Inflammatory macrophage treated with lipopolysaccharide for 4 hours (primary cell): Measurements from ENCODE around the gene TRIM22.
A peak's percentile ranks its signal among the peaks of the same experiment; 100 is the strongest.
"Not testable (repeated sequence)": the region's sequence is repeated elsewhere in the genome, so short reads cannot be mapped to it uniquely, and the experiment has no call there.

Experiments
- DNase-seq: peaks from one replicate; pipeline ENCODE4 v3.0.0-alpha.2; 2020

Gene TRIM22

GRCh38 chr11:5691238-5691963 lies 1.8 kb downstream of the TRIM22 start:
- DNase-seq: not testable (repeated sequence)

GRCh38 chr11:5691964-5692361 lies 2.4 kb downstream of the TRIM22 start:
- DNase-seq: peak; percentile 39

GRCh38 chr11:5694642-5695041 lies 5.1 kb downstream of the TRIM22 start:
- DNase-seq: no peak

GRCh38 chr11:5695580-5695979 lies 6.0 kb downstream of the TRIM22 start:
- no peak for DNase-seq

GRCh38 chr11:5696210-5696609 lies 6.6 kb downstream of the TRIM22 start:
- no peak for DNase-seq

- no peak for DNase-seq
Observed at GRCh38 chr11:5698281-5698680, 8.7 kb downstream of the TRIM22 start.

GRCh38 chr11:5700421-5701054 lies 10.9 kb downstream of the TRIM22 start:
- peak; percentile 79 for DNase-seq

- DNase-seq: peak; percentile 62
Observed at GRCh38 chr11:5701055-5701577, 11.5 kb downstream of the TRIM22 start.

GRCh38 chr11:5703741-5704536 lies 14.3 kb downstream of the TRIM22 start:
- DNase-seq: no peak

- DNase-seq: no peak
Observed at GRCh38 chr11:5705688-5706087, 16.1 kb downstream of the TRIM22 start.

GRCh38 chr11:5712507-5712906 lies 22.9 kb downstream of the TRIM22 start:
- DNase-seq: no peak

GRCh38 chr11:5713695-5714094 lies 24.1 kb downstream of the TRIM22 start:
- DNase-seq: no peak

- not testable (repeated sequence) for DNase-seq
Observed at GRCh38 chr11:5716518-5716917, 26.9 kb downstream of the TRIM22 start.

GRCh38 chr11:5719703-5720495 lies 30.3 kb downstream of the TRIM22 start:
- no peak for DNase-seq

GRCh38 chr11:5722622-5723021 lies 33.0 kb downstream of the TRIM22 start:
- no peak for DNase-seq

- no peak for DNase-seq
Observed at GRCh38 chr11:5726351-5726750, 36.8 kb downstream of the TRIM22 start.

GRCh38 chr11:5727691-5728090 lies 38.1 kb downstream of the TRIM22 start:
- no peak for DNase-seq

GRCh38 chr11:5736396-5736795 lies 46.8 kb downstream of the TRIM22 start, which contains the start of gene OR56B1:
OR56B1 (plus strand) TSS chr11:5736448; CDS start chr11:5736517, 69 bp downstream.
- no peak for DNase-seq

- no peak for DNase-seq
Observed at GRCh38 chr11:5737091-5737490, 47.5 kb downstream of the TRIM22 start.

GRCh38 chr11:5737670-5738392 lies 48.2 kb downstream of the TRIM22 start:
- no peak for DNase-seq

GRCh38 chr11:5738431-5738830 lies 48.8 kb downstream of the TRIM22 start:
- DNase-seq: no peak

GRCh38 chr11:5746614-5747013 lies 57.0 kb downstream of the TRIM22 start:
- DNase-seq: no peak
